SU-DHL-6 (cell line): ENCODE results near the gene SH3RF1.

Source experiments
- H2AFZ ChIP-seq: fragments of 200-600 bp; sonication (generic); 2 replicates; pipeline ENCODE4 v1.6.1; 2014; ENCODE audit warnings: low read depth, mild to moderate bottlenecking, moderate library complexity, mixed read lengths, antibody characterized with exemption, low read length; ENCODE audit not compliant: severe bottlenecking
- H3F3A ChIP-seq: fragments of 200-600 bp; shearing (Covaris generic); 2 replicates; pipeline ENCODE4 v1.6.0; 2016; ENCODE audit warnings: antibody characterized with exemption, mild to moderate bottlenecking; ENCODE audit not compliant: insufficient read depth
- H3K27ac ChIP-seq: fragments of 200-600 bp; sonication (generic); 2 replicates; pipeline ENCODE4 v1.5.1; 2016; ENCODE audit warnings: low read depth, mild to moderate bottlenecking, low read length, moderate library complexity, mixed read lengths
- H3K27me3 ChIP-seq: fragments of 200-600 bp; sonication (generic), shearing (Covaris generic); 2 replicates; pipeline ENCODE4 v1.6.0; 2014; ENCODE audit warnings: mild to moderate bottlenecking, low read length
- H3K36me3 ChIP-seq: fragments of 200-600 bp; sonication (generic); 2 replicates; pipeline ENCODE4 v1.6.1; 2014; ENCODE audit warnings: mild to moderate bottlenecking, low read length, mixed read lengths
- H3K4me2 ChIP-seq: fragments of 300-600, 200-600 bp; shearing (Covaris generic), sonication (generic); 2 replicates; pipeline ENCODE4 v1.6.0; 2014; ENCODE audit warnings: low read length, low read depth, mild to moderate bottlenecking; ENCODE audit not compliant: poor library complexity, severe bottlenecking
- H3K4me3 ChIP-seq: fragments of 200-600 bp; sonication (generic); 2 replicates; pipeline ENCODE4 v1.5.1; 2014; ENCODE audit warnings: antibody characterized with exemption, low read length, mild to moderate bottlenecking, mixed read lengths; ENCODE audit not compliant: insufficient read depth, poor library complexity, severe bottlenecking
- H3K79me2 ChIP-seq: fragments of 200-600 bp; sonication (generic); 2 replicates; pipeline ENCODE4 v1.6.1; 2014; ENCODE audit warnings: mild to moderate bottlenecking, low read length, moderate library complexity; ENCODE audit not compliant: insufficient read depth
- H3K9ac ChIP-seq: fragments of 200-600 bp; sonication (generic); 2 replicates; pipeline ENCODE4 v1.7.0; 2014; ENCODE audit warnings: mild to moderate bottlenecking, low read length
- H3K9me2 ChIP-seq: fragments of 200-600 bp; sonication (generic); replicated peaks from 2 replicates; pipeline ENCODE4 v1.6.1; 2014; ENCODE audit warnings: low read length; ENCODE audit not compliant: insufficient read depth
- H3K9me3 ChIP-seq: fragments of 200-600 bp; sonication (generic); 2 replicates; pipeline ENCODE4 v1.6.1; 2014; ENCODE audit warnings: low read length, mixed read lengths; ENCODE audit not compliant: insufficient read depth
- H4K20me1 ChIP-seq: fragments of 200-600 bp; sonication (generic); 2 replicates; pipeline ENCODE4 v1.6.1; 2014; ENCODE audit warnings: low read depth, mild to moderate bottlenecking, antibody characterized with exemption, low read length, moderate library complexity, mixed read lengths
- CTCF ChIP-seq: fragments of 200-600 bp; sonication (generic); IDR thresholded peaks from one replicate; pipeline ENCODE4 v1.5.1; 2017; ENCODE audit warnings: antibody characterized with exemption, mild to moderate bottlenecking, low read length, moderate library complexity; ENCODE audit not compliant: insufficient read depth, poor library complexity, severe bottlenecking
- EZH2phosphoT487 ChIP-seq: fragments of 200-600 bp; sonication (generic), shearing (Covaris generic); conservative IDR thresholded peaks from 2 replicates; pipeline ENCODE4 v1.6.1; 2018; ENCODE audit warnings: mild to moderate bottlenecking, antibody characterized with exemption, low read length, moderate library complexity, mixed read lengths

The SH3RF1 gene

GRCh38 chr4:169103966-169104412, 166.8 kb downstream of the SH3RF1 start:
- Histone ChIP-seq H3K4me2 (no peak overlapping the region), H4K20me1 (no peaks in the 10 kb centered on the region), H3K27me3 (no peaks in the 10 kb centered on the region), H2AFZ (no peak overlapping the region), H3F3A (no peaks in the 10 kb centered on the region), H3K9me2 (no peaks in the 10 kb centered on the region), H3K9me3 (no peaks in the 10 kb centered on the region), H3K27ac (no peak overlapping the region), H3K36me3 (no peaks in the 10 kb centered on the region), H3K79me2 (no peaks in the 10 kb centered on the region), H3K4me3 (no peak overlapping the region), H3K9ac (no peak overlapping the region)
- no peak for TF ChIP-seq EZH2phosphoT487
- no peak for TF ChIP-seq CTCF

- no peaks in the 10 kb centered on the region for H3K79me2 ChIP-seq
- no peaks in the 10 kb centered on the region for H3K36me3 ChIP-seq
- no peak overlapping the region for H3K27ac ChIP-seq
Measured at GRCh38 chr4:169102026-169102425, 168.7 kb downstream of the SH3RF1 start.

GRCh38 chr4:169100670-169101101, 170.1 kb downstream of the SH3RF1 start:
- H3K9me3 ChIP-seq: no peaks in the 10 kb centered on the region
- H3F3A ChIP-seq: no peaks in the 10 kb centered on the region
- no peaks in the 10 kb centered on the region for H3K27me3 ChIP-seq
- TF ChIP-seq CTCF (no peak), EZH2phosphoT487 (no peak)
- H3K9ac ChIP-seq: no peak overlapping the region
- H3K36me3 ChIP-seq: no peaks in the 10 kb centered on the region
- H4K20me1 ChIP-seq: no peaks in the 10 kb centered on the region
- H2AFZ ChIP-seq: no peak overlapping the region
- H3K9me2 ChIP-seq: no peaks in the 10 kb centered on the region
- no peaks in the 10 kb centered on the region for H3K79me2 ChIP-seq
- H3K4me2 ChIP-seq: no peak overlapping the region
- no peak overlapping the region for H3K4me3 ChIP-seq
- no peak overlapping the region for H3K27ac ChIP-seq

More at GRCh38 chr4:169102026-169102425, 168.7 kb downstream of the SH3RF1 start:
- no peaks in the 10 kb centered on the region for H3K9me2 ChIP-seq
- no peaks in the 10 kb centered on the region for H4K20me1 ChIP-seq
- H2AFZ ChIP-seq: no peak overlapping the region
- H3F3A ChIP-seq: no peaks in the 10 kb centered on the region
- H3K9me3 ChIP-seq: no peaks in the 10 kb centered on the region
- H3K4me2 ChIP-seq: no peak overlapping the region
- no peak for TF ChIP-seq CTCF
- TF ChIP-seq EZH2phosphoT487: no peak
- no peak overlapping the region for H3K9ac ChIP-seq
- H3K4me3 ChIP-seq: no peak overlapping the region
- no peaks in the 10 kb centered on the region for H3K27me3 ChIP-seq

- Histone ChIP-seq H3F3A (no peaks in the 10 kb centered on the region), H3K27ac (no peak overlapping the region), H2AFZ (no peak overlapping the region), H3K9ac (no peak overlapping the region), H3K36me3 (no peaks in the 10 kb centered on the region), H4K20me1 (no peaks in the 10 kb centered on the region), H3K4me3 (no peak overlapping the region), H3K9me3 (no peaks in the 10 kb centered on the region), H3K4me2 (no peak overlapping the region), H3K27me3 (no peaks in the 10 kb centered on the region), H3K9me2 (no peaks in the 10 kb centered on the region), H3K79me2 (no peaks in the 10 kb centered on the region)
- TF ChIP-seq CTCF: no peak
- no peak for TF ChIP-seq EZH2phosphoT487
Measured at GRCh38 chr4:169099771-169100180, 171.0 kb downstream of the SH3RF1 start.
